HepG2 (cell line): ENCODE measurements around the gene CBFA2T2. TPM values are rescaled to one million over a fixed set of nuclear protein-coding genes. Genes with fewer than 3 reads are reported as not detected.

ENCODE experiments used
- ATAC-seq: fragments of 200-7000 bp; cut with Tn5 transposase; 3 replicates; pipeline ENCODE4 v1.9.1; 2020; ENCODE audit warnings: mild to moderate bottlenecking, moderate library complexity
- BruUV-seq: library from RNA; stranded (reverse); fragments of 400-500 nt; replicated peaks from 2 replicates; lab custom pipeline; 2021; lab: Mats Ljungman, UMichigan
- CTCF ChIA-PET: fragments of 300-600 bp; formaldehyde crosslinking; extraction: SDS; loops from one replicate; lab custom pipeline; 2021; ENCODE audit warnings: low total read pairs, inconsistent platforms, low intra/inter-chr PET ratio; lab: Yijun Ruan, JAX
- POLR2A ChIA-PET: fragments of 350-600 bp; sonication (Branson Sonifier 250); formaldehyde crosslinking; loops from one replicate; lab custom pipeline; 2020; ENCODE audit warnings: antibody characterized with exemption, inconsistent platforms; lab: Yijun Ruan, JAX
- DNase-seq: peaks from one replicate; pipeline ENCODE4 v3.0.0-alpha.2; 2015; ENCODE audit warnings: low spot score
- FAIRE-seq: peaks from 3 replicates; lab custom pipeline; 2011; peaks lifted over from hg19 to GRCh38; lab: Jason Lieb, UNC
- H2AFZ ChIP-seq: one replicate; pipeline ENCODE4 v1.6.1; 2011; ENCODE audit warnings: low read length, inconsistent platforms
- H3K27ac ChIP-seq: fragments of 300-600 bp; 3 replicates; pipeline ENCODE4 v1.8.0; 2011; ENCODE audit warnings: mixed run types, mild to moderate bottlenecking, mixed read lengths, low read length, inconsistent platforms; ENCODE audit not compliant: insufficient read depth; ENCODE audit errors: extremely low read length
- H3K27me3 ChIP-seq, 2 experiments: fragments of 200-600 bp in 1 of 2; 2 replicates in 1 of 2; 3 replicates in 1 of 2; pipeline versions ENCODE4 v1.6.0 to v1.8.0; 2011; ENCODE audit warnings: low read length in 2 of 2, mild to moderate bottlenecking in 2 of 2, moderate library complexity in 2 of 2, inconsistent platforms in 1 of 2; ENCODE audit not compliant: insufficient read depth in 2 of 2, control insufficient read depth in 1 of 2
- H3K36me3 ChIP-seq, 2 experiments: fragments of 200-600 bp in 1 of 2; replicated peaks in 1 of 2; 2 replicates in 1 of 2; 3 replicates in 1 of 2; pipeline versions ENCODE4 v1.5.1 to v1.8.0; 2011; ENCODE audit warnings: low read length in 2 of 2, inconsistent platforms in 1 of 2; ENCODE audit not compliant: insufficient read depth in 2 of 2, control insufficient read depth in 1 of 2
- H3K4me1 ChIP-seq: 2 replicates; pipeline ENCODE4 v1.5.1; 2012; ENCODE audit warnings: low read length, inconsistent platforms; ENCODE audit not compliant: insufficient read depth
- H3K4me2 ChIP-seq: 2 replicates; pipeline ENCODE4 v1.6.0; 2011; ENCODE audit warnings: low read depth, low read length, inconsistent platforms
- H3K4me3 ChIP-seq, 3 experiments: fragments of 200-600 bp in 1 of 3; sonication (generic), shearing (Covaris generic) in 1 of 3; replicated peaks in 1 of 3; 2 replicates each; pipeline ENCODE4 v1.5.1; 2011 to 2016; ENCODE audit warnings: low read length in 3 of 3, inconsistent platforms in 2 of 3, low read depth in 2 of 3, mild to moderate bottlenecking in 2 of 3, control low read depth in 1 of 3, mixed read lengths in 1 of 3; ENCODE audit not compliant: insufficient read depth in 1 of 3
- H3K79me2 ChIP-seq: one replicate; pipeline ENCODE4 v1.6.1; 2011; ENCODE audit warnings: low read length, inconsistent platforms; ENCODE audit not compliant: insufficient read depth
- H3K9ac ChIP-seq: 2 replicates; pipeline ENCODE4 v1.6.0; 2011; ENCODE audit warnings: mild to moderate bottlenecking, low read depth, low read length, inconsistent platforms; ENCODE audit not compliant: insufficient read depth
- H3K9me3 ChIP-seq: 2 replicates; pipeline ENCODE4 v1.5.1; 2012; ENCODE audit warnings: mild to moderate bottlenecking, low read length
- H4K20me1 ChIP-seq: 2 replicates; pipeline ENCODE4 v1.6.0; 2011; ENCODE audit warnings: inconsistent platforms, mild to moderate bottlenecking, low read length, moderate library complexity; ENCODE audit not compliant: insufficient read depth
- ATF7 ChIP-seq, 2 experiments: fragments of 450-650 bp in 1 of 2; sonication (generic) in 1 of 2; formaldehyde crosslinking in 1 of 2; IDR thresholded peaks; 2 replicates each; pipeline versions ENCODE4 v1.4.0 to v1.6.1; 2016 to 2020; ENCODE audit warnings: antibody characterized with exemption in 1 of 2, mild to moderate bottlenecking in 1 of 2, missing genetic modification reagents in 1 of 2
- ISX ChIP-seq: sonication (generic); formaldehyde crosslinking; conservative IDR thresholded peaks from 2 replicates; pipeline ENCODE4 v1.5.0; 2020; ENCODE audit warnings: missing genetic modification reagents
- MAX ChIP-seq: IDR thresholded peaks from 2 replicates; pipeline ENCODE4 v1.6.1; 2012; ENCODE audit warnings: inconsistent platforms
- MAZ ChIP-seq, 2 experiments: sonication (generic) in 1 of 2; formaldehyde crosslinking in 1 of 2; IDR thresholded peaks; 2 replicates each; pipeline versions ENCODE4 v1.5.0 to v1.6.1; 2012 to 2020; ENCODE audit warnings: low read depth in 2 of 2, mild to moderate bottlenecking in 2 of 2, borderline replicate concordance in 1 of 2, improper control_type of control experiment in 1 of 2, low read length in 1 of 2, missing genetic modification reagents in 1 of 2, moderate library complexity in 1 of 2
- PTBP1 ChIP-seq: fragments of 200-400 bp; formaldehyde crosslinking; IDR thresholded peaks from 2 replicates; pipeline ENCODE4 v1.6.1; 2018; ENCODE audit warnings: low read length, low read depth; ENCODE audit not compliant: poor library complexity, severe bottlenecking
- REPIN1 ChIP-seq: sonication (generic); formaldehyde crosslinking; IDR thresholded peaks from 2 replicates; pipeline ENCODE4 v1.8.0; 2022; ENCODE audit warnings: missing genetic modification reagents, low read depth, mild to moderate bottlenecking, borderline replicate concordance
- ZNF383 ChIP-seq: sonication (generic); formaldehyde crosslinking; IDR thresholded peaks from 2 replicates; pipeline ENCODE4 v1.4.0; 2020; ENCODE audit warnings: missing genetic modification reagents, mild to moderate bottlenecking, borderline replicate concordance
- ZNF562 ChIP-seq: sonication (generic); formaldehyde crosslinking; IDR thresholded peaks from 2 replicates; pipeline ENCODE4 v1.8.0; 2022; ENCODE audit warnings: missing genetic modification reagents, borderline replicate concordance
- ZNF660 ChIP-seq: sonication (generic); formaldehyde crosslinking; IDR thresholded peaks from 2 replicates; pipeline ENCODE4 v1.5.1; 2020; ENCODE audit warnings: mild to moderate bottlenecking, low read depth, missing genetic modification reagents, borderline replicate concordance
- WGBS: methylation state at CpG from one replicate; pipeline ENCODE4 v1.1.6; 2017; ENCODE audit warnings: low lambda C conversion rate; 5-methylcytosine and 5-hydroxymethylcytosine counted together
- in situ Hi-C: cut with HindIII; loops from 2 replicates; pipeline ENCODE4 v1.10.0; 2017; ENCODE audit warnings: low pct_unique_long_range_greater_than_20kb; ENCODE audit not compliant: extremely low pct_ligation_motif_present
- intact Hi-C: fragments of 100-400 bp; cut with micrococcal nuclease; formaldehyde crosslinking; loops from one replicate; pipeline ENCODE4 v1.10.0; 2022; ENCODE audit not compliant: unreplicated experiment
- polyA plus RNA-seq, 8 experiments: library from polyadenylated mRNA; depleted of rRNA in 3 of 8; stranded (reverse) in 7 of 8; unstranded in 1 of 8; fragments of >200 nt; fragmentation: Illumina TruSeq in 4 of 8; extraction: Trizol in 4 of 8; gene quantifications; 2 replicates each; pipeline versions ENCODE4 v1.2.1 to v1.2.3, GENCODE V29; 2011 to 2016; ENCODE audit warnings: low read depth in 4 of 8, missing spikeins in 1 of 8, mixed read lengths in 1 of 8; ENCODE audit not compliant: insufficient read depth in 1 of 8
- total RNA-seq, 5 experiments: library from RNA; depleted of rRNA; stranded (reverse); fragments of >200 nt; fragmentation: Illumina TruSeq; extraction: Trizol; gene quantifications; 2 replicates each; pipeline ENCODE4 v1.2.3, GENCODE V29; 2016; ENCODE audit warnings: low read depth in 1 of 5

Gene CBFA2T2
- total and polyA plus RNA-seq, 2 of the 13 experiments (the other 11 are each of a cell fraction or from before 2014, with no cell fraction given) = 6.3 to 21.2 TPM

- BruUV-seq = no TSS peak
- Histone ChIP-seq H3K36me3 (no peaks in the 10 kb centered on the region), H4K20me1 (no peaks in the 10 kb centered on the region), H3K27ac (no peak overlapping the region), H2AFZ (no peak overlapping the region), H3K9ac (no peak overlapping the region), H3K79me2 (peaks cover under 1% of the 10 kb centered on the region), H3K4me1 (no peaks in the 10 kb centered on the region), H3K27me3 (no peaks in the 10 kb centered on the region), H3K9me3 (no peaks in the 10 kb centered on the region), H3K4me3 (no peak overlapping the region), H3K4me2 (no peak overlapping the region)
- no peak for DNase-seq
- intact Hi-C loops (no loop called here), in situ Hi-C loops (no loop called here)
- no peak for FAIRE-seq
- ATAC-seq = no peak
- CTCF ChIA-PET = no interaction called here
- TF ChIP-seq ZNF383 (CRISPR knock-in tag) (no peak), PTBP1 (no peak), ZNF660 (no peak), ATF7 (IDR thresholded peaks at IDR 0.05) (no peak), ATF7 (CRISPR knock-in tag; IDR thresholded peaks at IDR 0.05) (no peak), REPIN1 (CRISPR knock-in tag) (no peak)
- POLR2A ChIA-PET = interaction anchor here (1.8 kb wide), 1 partner anchor 88 kb away, joined by 4 read pairs; the partner anchor contains the start of gene CBFA2T2
- 94% methylated on average over 1 of the region's 1 CpG for WGBS
Measured at GRCh38 chr20:33578510-33578909, 88.6 kb downstream of the CBFA2T2 start.

GRCh38 chr20:33583143-33583542, 93.2 kb downstream of the CBFA2T2 start:
- H3K9ac ChIP-seq = no peak overlapping the region
- WGBS = 97% methylated on average over 2 of the region's 2 CpGs
- no peak overlapping the region for H3K4me2 ChIP-seq
- FAIRE-seq = no peak
- no peaks in the 10 kb centered on the region for H3K9me3 ChIP-seq
- in situ Hi-C loops = no loop called here
- H3K79me2 ChIP-seq = peaks cover 3% of the 10 kb centered on the region
- ATAC-seq = no peak
- TF ChIP-seq MAZ (IDR thresholded peaks at IDR 0.05; ENCODE audit: borderline replicate concordance, low read depth, low read length) (no peak), MAZ (CRISPR knock-in tag; IDR thresholded peaks at IDR 0.05; ENCODE audit: low read depth) (no peak), ISX (CRISPR knock-in tag) (0 out of 2 replicates have a peak, but pooled peaks have one; percentile 47), ZNF562 (CRISPR knock-in tag) (no peak), MAX (no peak)
- TF ChIP-seq, all 625 proteins: peak for 1
- H2AFZ ChIP-seq = no peak overlapping the region
- no peaks in the 10 kb centered on the region for H4K20me1 ChIP-seq
- POLR2A ChIA-PET = no interaction called here
- no peaks in the 10 kb centered on the region for H3K27me3 ChIP-seq
- CTCF ChIA-PET = no interaction called here
- no peaks in the 10 kb centered on the region for H3K36me3 ChIP-seq
- no peak overlapping the region for H3K27ac ChIP-seq
- H3K4me3 ChIP-seq = no peak overlapping the region
- H3K4me1 ChIP-seq = 0 out of 2 replicates have a peak, but pooled peaks cover 6% of the 10 kb centered on the region
- no peak for DNase-seq
- no TSS peak for BruUV-seq
- intact Hi-C loops = no loop called here
